Measurements from ENCODE around the gene SYK.

Gene SYK

GRCh38 chr9:90868555-90868954 lies 66.9 kb downstream of the SYK start:
- TF ChIP-seq, protein P1, sequence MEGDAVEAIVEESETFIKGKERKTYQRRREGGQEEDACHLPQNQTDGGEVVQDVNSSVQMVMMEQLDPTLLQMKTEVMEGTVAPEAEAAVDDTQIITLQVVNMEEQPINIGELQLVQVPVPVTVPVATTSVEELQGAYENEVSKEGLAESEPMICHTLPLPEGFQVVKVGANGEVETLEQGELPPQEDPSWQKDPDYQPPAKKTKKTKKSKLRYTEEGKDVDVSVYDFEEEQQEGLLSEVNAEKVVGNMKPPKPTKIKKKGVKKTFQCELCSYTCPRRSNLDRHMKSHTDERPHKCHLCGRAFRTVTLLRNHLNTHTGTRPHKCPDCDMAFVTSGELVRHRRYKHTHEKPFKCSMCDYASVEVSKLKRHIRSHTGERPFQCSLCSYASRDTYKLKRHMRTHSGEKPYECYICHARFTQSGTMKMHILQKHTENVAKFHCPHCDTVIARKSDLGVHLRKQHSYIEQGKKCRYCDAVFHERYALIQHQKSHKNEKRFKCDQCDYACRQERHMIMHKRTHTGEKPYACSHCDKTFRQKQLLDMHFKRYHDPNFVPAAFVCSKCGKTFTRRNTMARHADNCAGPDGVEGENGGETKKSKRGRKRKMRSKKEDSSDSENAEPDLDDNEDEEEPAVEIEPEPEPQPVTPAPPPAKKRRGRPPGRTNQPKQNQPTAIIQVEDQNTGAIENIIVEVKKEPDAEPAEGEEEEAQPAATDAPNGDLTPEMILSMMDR (IDR thresholded peaks at IDR 0.05; ENCODE audit: low read depth, low read length, missing control alignments), result no peak
- no peak overlapping the region for H3K4me3 ChIP-seq (ENCODE audit: low read depth, low read length)
- in situ Hi-C loops (cut with HindIII; ENCODE audit: low sequenced_read_pairs), result no loop called here
- no peak for DNase-seq (ENCODE audit: low read depth)

DNA sequence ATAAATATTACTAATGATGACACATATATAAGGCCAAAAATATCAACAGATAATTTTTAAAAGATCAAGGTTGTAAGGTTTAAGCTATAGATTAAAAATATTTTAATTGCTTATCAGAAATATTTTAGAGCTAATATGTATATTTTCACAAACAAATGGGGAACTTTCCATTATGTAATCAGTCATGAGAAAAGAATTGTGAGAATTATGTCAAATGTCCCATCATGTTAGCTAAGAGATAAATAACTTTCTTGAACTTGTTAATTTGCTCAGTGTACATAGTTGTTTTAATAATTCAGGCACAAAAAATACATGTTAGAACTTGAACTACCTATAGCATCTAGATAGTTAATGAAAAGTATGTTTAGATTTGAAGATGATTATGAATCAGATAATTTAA lies 67.7 kb downstream of the SYK start:
- H3K4me3 ChIP-seq (ENCODE audit: low read depth, low read length), result no peak overlapping the region
- in situ Hi-C loops (cut with HindIII; ENCODE audit: low sequenced_read_pairs), result no loop called here
- TF ChIP-seq, protein P1 (IDR thresholded peaks at IDR 0.05; ENCODE audit: low read depth, low read length, missing control alignments), result no peak
- DNase-seq (ENCODE audit: low read depth), result no peak

- peak; percentile 18 for DNase-seq (ENCODE audit: low read depth)
- H3K4me3 ChIP-seq (ENCODE audit: low read depth, low read length), result no peak overlapping the region
- TF ChIP-seq, protein P1 (IDR thresholded peaks at IDR 0.05; ENCODE audit: low read depth, low read length, missing control alignments), result peak; percentile 92
- in situ Hi-C loops (cut with HindIII; ENCODE audit: low sequenced_read_pairs), result loop anchor here (10.0 kb wide), 1 partner anchor 746 kb away; no protein-coding TSS in a partner anchor
Observed at GRCh38 chr9:90870621-90871326, 69.2 kb downstream of the SYK start.

DNA sequence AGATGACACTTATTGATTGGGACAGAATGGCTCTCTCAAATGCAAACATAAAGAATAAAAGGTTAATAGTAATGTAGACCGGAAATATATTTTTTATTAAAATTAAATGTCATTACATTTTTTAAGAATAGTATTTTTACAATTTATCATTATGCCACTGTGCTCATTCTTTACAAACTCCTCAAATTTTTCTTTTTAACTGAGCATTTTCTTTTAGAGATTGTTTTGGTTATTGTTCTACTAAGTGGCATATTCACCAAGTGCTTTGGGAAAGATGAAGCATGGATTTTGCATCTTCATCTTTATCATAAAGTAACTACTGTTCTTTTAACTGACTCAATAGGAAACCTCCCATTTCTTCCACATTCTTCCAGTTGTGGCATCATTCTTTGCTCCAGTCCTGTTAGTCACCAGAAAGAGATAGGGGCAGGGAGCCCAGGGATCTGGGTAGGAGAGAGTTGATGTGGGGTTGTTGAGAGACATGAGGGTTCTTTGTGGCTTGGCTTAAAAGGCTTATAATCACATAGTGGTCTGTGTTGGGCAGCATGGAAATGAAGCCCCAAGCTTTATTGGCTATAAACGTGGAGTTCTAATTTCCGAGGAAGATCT lies 69.8 kb downstream of the SYK start:
- TF ChIP-seq, protein P1 (IDR thresholded peaks at IDR 0.05; ENCODE audit: low read depth, low read length, missing control alignments), result no peak
- in situ Hi-C loops (cut with HindIII; ENCODE audit: low sequenced_read_pairs), result loop anchor here (10.0 kb wide), 1 partner anchor 747 kb away; no protein-coding TSS in a partner anchor
- no peak overlapping the region for H3K4me3 ChIP-seq (ENCODE audit: low read depth, low read length)
- DNase-seq (ENCODE audit: low read depth), result no peak

DNA sequence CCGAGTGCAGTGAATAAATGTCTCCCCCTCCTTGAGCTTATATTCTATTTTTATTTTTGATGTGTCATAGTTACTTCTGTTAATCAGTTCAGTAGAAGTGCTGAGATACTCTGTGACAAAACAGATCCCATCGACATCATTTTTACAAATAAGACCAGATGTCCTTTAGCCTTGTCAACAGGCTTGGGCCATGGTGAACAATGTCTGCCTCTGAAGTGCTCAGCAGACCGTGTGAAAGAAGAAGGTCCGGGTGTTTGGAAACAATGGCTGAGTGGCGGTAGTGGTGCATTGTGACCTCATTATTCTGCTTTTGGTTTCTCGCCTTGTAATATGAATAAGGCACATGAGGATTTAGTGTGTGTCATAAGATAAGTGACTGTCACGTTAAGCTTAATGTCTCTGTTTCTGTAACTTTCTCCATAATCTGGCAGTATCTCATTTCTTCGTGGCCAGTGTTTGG lies 71.2 kb downstream of the SYK start:
- TF ChIP-seq, protein P1 (IDR thresholded peaks at IDR 0.05; ENCODE audit: low read depth, low read length, missing control alignments), result no peak
- in situ Hi-C loops (cut with HindIII; ENCODE audit: low sequenced_read_pairs), result loop anchor here (10.0 kb wide), 1 partner anchor 748 kb away; no protein-coding TSS in a partner anchor
- H3K4me3 ChIP-seq (ENCODE audit: low read depth, low read length), result no peak overlapping the region
- DNase-seq (ENCODE audit: low read depth), result no peak

DNA sequence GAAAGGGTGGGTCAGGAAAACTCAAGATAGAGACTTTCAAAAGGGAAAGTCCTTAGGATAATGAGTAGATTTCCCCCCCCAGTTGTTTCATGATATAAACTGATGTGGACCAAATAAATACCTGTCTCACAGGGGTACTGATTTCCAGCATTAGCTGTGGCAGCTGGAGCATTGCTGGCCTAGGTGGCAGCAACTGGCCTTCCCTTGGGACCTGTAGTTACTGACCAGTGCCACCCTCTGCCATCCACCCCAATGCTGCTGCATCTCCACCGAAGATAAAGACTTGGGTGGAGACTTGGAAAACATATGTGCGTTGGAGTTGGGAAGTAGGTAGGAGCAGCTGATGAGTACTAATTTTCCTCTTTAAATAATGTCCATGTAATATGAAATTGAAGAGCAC lies 71.8 kb downstream of the SYK start:
- TF ChIP-seq, protein P1 (IDR thresholded peaks at IDR 0.05; ENCODE audit: low read depth, low read length, missing control alignments), result no peak
- no peak for DNase-seq (ENCODE audit: low read depth)
- no peak overlapping the region for H3K4me3 ChIP-seq (ENCODE audit: low read depth, low read length)
- in situ Hi-C loops (cut with HindIII; ENCODE audit: low sequenced_read_pairs), result loop anchor here (10.0 kb wide), 1 partner anchor 749 kb away; no protein-coding TSS in a partner anchor
